Activated naive CD8-positive, alpha-beta T cell treated with anti-CD3 and anti-CD28 coated beads, Interleukin-2, amount 50 U/mL, for 16 hours (primary cell): ENCODE measurements around the gene TWNK.
"Not testable (repeated sequence)": the region's sequence is repeated elsewhere in the genome, so short reads cannot be mapped to it uniquely, and the experiment has no call there.

Source experiments
- DNase-seq: peaks from one replicate; pipeline ENCODE4 v3.0.0-alpha.2; 2020; ENCODE audit warnings: low read depth, low spot score

Gene TWNK

DNA sequence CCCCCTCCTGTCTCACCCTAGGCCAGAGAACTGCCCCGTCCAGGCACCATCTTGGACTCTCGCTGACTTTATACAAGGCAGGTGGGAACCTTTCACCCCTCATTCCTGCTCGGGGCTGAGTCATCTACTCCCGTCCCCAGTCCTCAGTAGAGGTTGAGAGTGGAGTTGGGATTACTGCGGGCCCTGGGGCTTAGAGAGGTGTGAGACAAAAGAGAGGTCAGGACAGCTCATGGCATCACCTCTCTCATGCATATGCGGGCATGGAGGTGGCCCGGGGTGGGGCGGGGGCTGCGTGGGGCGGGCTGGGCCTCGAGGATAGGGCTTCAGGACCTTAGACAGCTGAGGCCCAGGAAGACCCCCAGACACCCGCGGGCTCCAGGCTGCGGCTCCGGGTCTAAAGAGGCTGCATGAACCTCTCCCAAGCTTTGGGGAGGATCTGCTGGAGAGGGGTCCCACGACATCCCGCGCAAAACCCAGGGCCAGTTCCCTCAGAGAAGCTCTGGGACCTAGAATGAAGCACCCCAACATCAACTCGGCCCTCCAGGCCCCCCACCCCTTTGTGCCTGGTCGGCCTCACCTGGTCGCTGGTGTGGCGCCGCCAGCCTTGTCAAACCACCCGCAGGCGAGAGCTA, 43.3 kb downstream of the TWNK start:
- no peak for DNase-seq

- DNase-seq, result peak; percentile 90
Measured at GRCh38 chr10:101031128-101031795, 43.9 kb downstream of the TWNK start, which contains the start of the genes PDZD7 and SFXN3. Gene PDZD7 (minus strand): TSS chr10:101031129. CDS start chr10:101030219, 910 bp downstream. Gene SFXN3 (plus strand): TSS chr10:101031234. CDS start chr10:101034695, 3,461 bp downstream.

GRCh38 chr10:101031796-101032636, 44.7 kb downstream of the TWNK start:
- peak; percentile 51 for DNase-seq

DNA sequence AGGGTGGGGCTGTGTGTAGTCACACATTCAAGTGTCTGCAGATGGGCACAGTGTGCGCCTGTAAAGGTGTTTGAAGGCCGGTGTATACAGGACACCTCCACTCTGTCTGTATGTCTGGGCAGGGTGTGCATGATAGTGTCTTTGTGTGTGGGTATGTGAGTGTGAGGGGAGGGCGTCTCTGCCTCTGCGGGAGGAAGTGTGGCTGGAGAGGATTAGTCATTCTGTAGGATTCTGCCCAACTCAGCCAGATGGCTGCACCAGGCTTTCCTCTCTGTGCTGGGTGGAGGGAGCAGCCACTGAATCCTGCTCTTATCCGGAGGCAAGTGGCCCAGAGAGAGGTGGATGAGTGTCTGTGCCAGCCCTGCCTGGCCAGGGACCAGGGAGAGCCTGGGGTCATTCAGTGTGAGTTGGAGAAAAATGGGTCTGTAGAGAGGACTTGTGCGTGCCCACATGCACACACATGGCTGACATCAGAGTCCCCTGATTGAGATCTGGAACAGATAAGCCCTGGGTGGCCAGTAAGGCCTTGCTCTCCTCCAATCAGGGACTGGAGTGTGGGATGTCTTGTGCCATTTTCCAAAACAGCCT, 45.4 kb downstream of the TWNK start:
- no peak for DNase-seq

- no peak for DNase-seq
Measured at GRCh38 chr10:101033276-101033675, 45.9 kb downstream of the TWNK start.

GRCh38 chr10:101034404-101034803, 47.1 kb downstream of the TWNK start:
- DNase-seq, result not testable (repeated sequence)

DNA sequence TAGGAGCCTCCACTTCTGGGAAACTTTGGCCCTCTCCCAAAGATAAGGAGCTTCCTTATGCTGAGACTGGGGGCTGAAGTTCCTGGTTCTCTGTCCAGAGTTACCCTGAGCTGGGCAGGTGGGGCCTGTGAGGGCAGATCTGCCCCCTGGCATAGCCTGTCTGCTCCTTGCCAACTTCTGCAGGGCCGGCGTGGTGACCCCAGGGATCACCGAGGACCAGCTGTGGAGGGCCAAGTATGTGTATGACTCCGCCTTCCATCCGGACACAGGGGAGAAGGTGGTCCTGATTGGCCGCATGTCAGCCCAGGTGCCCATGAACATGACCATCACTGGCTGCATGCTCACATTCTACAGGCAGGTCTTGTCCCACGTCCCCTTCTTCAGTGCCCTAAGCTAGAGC, 48.0 kb downstream of the TWNK start:
- DNase-seq, result no peak

GRCh38 chr10:101035916-101036702, 48.8 kb downstream of the TWNK start:
- no peak for DNase-seq

DNA sequence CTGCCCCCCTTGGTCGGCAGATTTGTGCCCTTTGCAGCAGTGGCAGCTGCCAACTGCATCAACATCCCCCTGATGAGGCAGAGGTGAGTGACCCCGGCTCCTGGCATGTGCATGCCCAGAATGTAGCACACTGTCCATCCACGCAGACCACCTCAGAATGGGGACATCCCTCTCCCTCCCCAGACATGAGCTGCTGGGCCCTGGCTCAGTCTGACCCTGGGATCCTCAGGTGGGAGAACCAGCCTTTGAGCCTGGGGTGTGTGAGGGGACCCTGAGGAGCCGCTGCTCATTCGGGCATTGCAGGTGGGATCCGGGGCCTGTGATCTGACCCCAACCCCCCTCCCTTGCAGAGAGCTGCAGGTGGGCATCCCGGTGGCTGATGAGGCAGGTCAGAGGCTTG, 49.4 kb downstream of the TWNK start:
- no peak for DNase-seq

GRCh38 chr10:101038484-101038883, 51.1 kb downstream of the TWNK start:
- DNase-seq, result no peak

GRCh38 chr10:101040061-101040460, 52.7 kb downstream of the TWNK start:
- DNase-seq, result no peak

DNA sequence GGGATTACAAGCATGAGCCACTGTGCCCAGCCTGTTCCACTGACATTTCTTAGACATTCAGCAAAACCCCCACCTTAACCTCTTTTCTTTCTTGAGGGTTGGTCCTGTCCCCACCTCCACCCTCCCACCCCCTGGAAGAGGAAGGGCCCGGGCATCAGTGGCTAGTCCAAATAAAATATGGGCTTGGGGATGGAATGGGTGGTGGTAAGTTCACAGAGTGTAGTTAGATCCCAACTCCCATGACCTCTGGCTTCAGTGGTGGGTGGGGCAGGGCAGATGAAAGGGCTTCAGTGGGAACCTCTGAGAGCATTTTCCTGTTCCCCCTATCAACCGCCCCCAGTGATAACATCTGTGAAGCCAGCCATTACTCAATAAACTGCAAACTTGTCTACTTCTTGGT, 53.5 kb downstream of the TWNK start:
- no peak for DNase-seq

GRCh38 chr10:101041252-101041761, 54.0 kb downstream of the TWNK start:
- DNase-seq, result peak; percentile 41

DNA sequence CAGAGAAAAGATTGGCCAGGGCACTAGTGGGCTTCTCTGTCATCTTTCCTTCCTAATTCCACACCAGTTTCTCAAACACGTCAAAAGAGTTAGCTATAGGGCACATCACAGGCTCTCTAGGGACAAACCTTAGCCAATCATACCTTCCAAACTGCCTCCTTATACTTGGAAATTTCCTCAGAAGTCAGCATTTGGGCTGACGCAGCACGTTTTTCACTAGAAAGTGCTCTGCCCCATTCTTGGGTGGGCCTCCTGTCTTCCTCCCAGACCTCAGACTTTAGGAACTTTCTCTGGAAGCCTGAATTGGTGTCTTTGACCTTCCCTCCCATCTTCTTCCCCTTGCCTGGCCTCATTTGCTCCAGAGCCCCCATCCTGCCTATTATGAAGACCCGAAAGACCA, 54.8 kb downstream of the TWNK start:
- DNase-seq, result no peak

DNA sequence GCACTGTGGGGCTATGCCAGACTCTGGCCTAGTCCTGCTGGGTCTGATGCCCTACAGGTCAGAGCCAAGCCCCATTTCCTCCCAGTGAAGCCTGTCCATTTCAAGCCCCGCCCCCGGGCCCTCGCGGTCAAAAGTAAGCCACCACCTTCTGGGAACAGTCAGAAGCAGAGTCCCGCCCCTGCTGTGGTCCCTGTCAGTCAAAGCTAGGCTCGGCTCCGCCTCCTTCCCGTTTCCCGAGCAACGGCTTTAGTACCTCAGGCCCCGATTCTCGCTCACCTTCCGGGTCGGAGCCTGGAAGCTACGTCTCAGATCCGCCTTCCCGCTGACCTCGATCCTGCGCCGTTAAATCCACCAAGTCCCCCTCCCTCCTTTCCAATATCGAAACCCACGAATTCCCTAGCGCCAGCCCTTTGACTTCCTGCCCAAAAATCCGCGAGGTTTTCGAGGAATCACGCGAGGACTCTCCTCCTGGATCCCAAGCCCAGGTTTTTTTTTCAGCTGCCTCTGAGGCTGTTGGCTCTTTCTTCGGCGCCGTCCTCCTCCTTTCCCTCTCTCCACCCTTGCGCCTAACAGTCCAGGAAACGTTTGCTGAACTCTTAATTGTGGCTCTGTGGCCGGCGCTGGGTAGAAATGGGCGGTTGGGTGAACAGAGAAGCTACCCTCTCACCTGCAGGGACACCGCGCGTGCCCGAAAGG, 55.5 kb downstream of the TWNK start:
- peak; percentile 71 for DNase-seq

DNA sequence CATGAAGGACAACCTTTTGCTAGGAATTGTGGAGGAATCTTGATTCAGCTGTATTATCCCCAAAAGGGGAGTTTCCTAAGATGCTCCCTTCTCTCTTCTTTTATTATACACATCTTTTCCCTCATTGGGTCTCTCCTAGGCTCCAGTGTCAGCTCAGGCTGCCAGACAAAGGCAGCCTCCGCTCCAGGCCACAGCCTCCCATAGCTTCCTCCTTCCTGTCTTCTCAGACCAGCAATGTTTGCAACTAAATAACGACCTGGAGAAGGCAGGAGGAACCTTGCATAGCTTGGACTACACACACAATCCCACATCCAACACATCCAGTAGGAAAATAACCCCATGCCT, 56.0 kb downstream of the TWNK start:
- DNase-seq, result no peak
